Transverse colon (tissue), 4 donors: ENCODE data around the gene RBM44. TPM values are rescaled to one million over a fixed set of nuclear protein-coding genes. Genes with fewer than 3 reads are reported as not detected.
"Not testable (repeated sequence)": the region's sequence is repeated elsewhere in the genome, so short reads cannot be mapped to it uniquely, and the experiment has no call there.

ENCODE experiments used
- DNase-seq: peaks from one replicate; pipeline ENCODE4 v3.0.0-alpha.2; 2019
- H3K27ac ChIP-seq, 4 donors: fragments of 200-600 bp; sonication (generic); 2 replicates each; pipeline ENCODE4 v1.5.1; 2016 to 2018; ENCODE audit warnings: inconsistent platforms in 4 of 4
- H3K27me3 ChIP-seq: fragments of 200-600 bp; sonication (generic); 2 replicates; pipeline ENCODE4 v1.5.1; 2017; ENCODE audit warnings: inconsistent platforms
- H3K36me3 ChIP-seq, 4 donors: fragments of 200-600 bp; sonication (generic); 2 replicates each; pipeline ENCODE4 v1.5.1; 2017 to 2019; ENCODE audit warnings: inconsistent platforms in 4 of 4
- H3K4me1 ChIP-seq, 4 donors: fragments of 200-600 bp; sonication (generic); 2 replicates each; pipeline ENCODE4 v1.5.1; 2017 to 2020; ENCODE audit warnings: inconsistent platforms in 4 of 4
- H3K4me3 ChIP-seq, 4 donors: fragments of 200-600 bp; sonication (generic); 1 replicate in 1 of 4; 2 replicates in 3 of 4; pipeline versions ENCODE4 v1.5.1 to v1.6.1; 2017 to 2019; ENCODE audit warnings: inconsistent platforms in 4 of 4
- H3K9me3 ChIP-seq, 2 donors: fragments of 200-600 bp; sonication (generic); 2 replicates each; pipeline ENCODE4 v1.5.1; 2017 to 2019; ENCODE audit warnings: inconsistent platforms in 2 of 2
- EP300 ChIP-seq: sonication (generic); formaldehyde crosslinking; IDR thresholded peaks from one replicate; pipeline ENCODE4 v1.6.1; 2017; ENCODE audit warnings: antibody characterized with exemption, low read depth
- POLR2A ChIP-seq: fragments of 450-650 bp; IDR thresholded peaks from one replicate; pipeline ENCODE4 v1.6.1; 2016; ENCODE audit warnings: antibody characterized with exemption, mild to moderate bottlenecking, moderate library complexity
- POLR2AphosphoS5 ChIP-seq, 3 donors: sonication (generic); formaldehyde crosslinking; IDR thresholded peaks; one replicate each; pipeline ENCODE4 v1.6.1; 2016; ENCODE audit warnings: antibody characterized with exemption in 3 of 3
- WGBS, 2 donors: methylation state at CpG; one replicate each; pipeline ENCODE4 v1.1.5; 2018; ENCODE audit warnings: low coverage in 1 of 2; 5-methylcytosine and 5-hydroxymethylcytosine counted together
- in situ Hi-C, 4 donors: fragments of 200-750 bp; cut with MboI; loops; one replicate each; pipeline versions ENCODE4 v1.15.0 to v1.15.1; 2017; ENCODE audit warnings: low sequenced_read_pairs in 3 of 4, low pct_ligation_motif_present in 1 of 4, low pct_unique_long_range_greater_than_20kb in 1 of 4
- intact Hi-C: fragments of 100-400 bp; cut with DNase I; formaldehyde crosslinking; loops from one replicate; pipeline ENCODE4 v1.15.1; 2023; ENCODE audit warnings: low total_unique reads
- total RNA-seq, 4 donors: library from RNA; depleted of rRNA; stranded (reverse); fragments of >200 nt; gene quantifications; one replicate each; pipeline ENCODE4 v1.1.0, GENCODE V29; 2016
- TF ChIP-seq, protein P1 (sequence below), 5 experiments: fragments of 200-600 bp in 3 of 5; fragments of 450-650 bp in 2 of 5; sonication (generic) in 3 of 5; IDR thresholded peaks; 1 replicate in 2 of 5; 2 replicates in 3 of 5; pipeline ENCODE4 v1.5.1; 2016 to 2017; ENCODE audit warnings: antibody characterized with exemption in 5 of 5, inconsistent platforms in 3 of 5, mild to moderate bottlenecking in 2 of 5, moderate library complexity in 1 of 5

RBM44 gene, protein sequence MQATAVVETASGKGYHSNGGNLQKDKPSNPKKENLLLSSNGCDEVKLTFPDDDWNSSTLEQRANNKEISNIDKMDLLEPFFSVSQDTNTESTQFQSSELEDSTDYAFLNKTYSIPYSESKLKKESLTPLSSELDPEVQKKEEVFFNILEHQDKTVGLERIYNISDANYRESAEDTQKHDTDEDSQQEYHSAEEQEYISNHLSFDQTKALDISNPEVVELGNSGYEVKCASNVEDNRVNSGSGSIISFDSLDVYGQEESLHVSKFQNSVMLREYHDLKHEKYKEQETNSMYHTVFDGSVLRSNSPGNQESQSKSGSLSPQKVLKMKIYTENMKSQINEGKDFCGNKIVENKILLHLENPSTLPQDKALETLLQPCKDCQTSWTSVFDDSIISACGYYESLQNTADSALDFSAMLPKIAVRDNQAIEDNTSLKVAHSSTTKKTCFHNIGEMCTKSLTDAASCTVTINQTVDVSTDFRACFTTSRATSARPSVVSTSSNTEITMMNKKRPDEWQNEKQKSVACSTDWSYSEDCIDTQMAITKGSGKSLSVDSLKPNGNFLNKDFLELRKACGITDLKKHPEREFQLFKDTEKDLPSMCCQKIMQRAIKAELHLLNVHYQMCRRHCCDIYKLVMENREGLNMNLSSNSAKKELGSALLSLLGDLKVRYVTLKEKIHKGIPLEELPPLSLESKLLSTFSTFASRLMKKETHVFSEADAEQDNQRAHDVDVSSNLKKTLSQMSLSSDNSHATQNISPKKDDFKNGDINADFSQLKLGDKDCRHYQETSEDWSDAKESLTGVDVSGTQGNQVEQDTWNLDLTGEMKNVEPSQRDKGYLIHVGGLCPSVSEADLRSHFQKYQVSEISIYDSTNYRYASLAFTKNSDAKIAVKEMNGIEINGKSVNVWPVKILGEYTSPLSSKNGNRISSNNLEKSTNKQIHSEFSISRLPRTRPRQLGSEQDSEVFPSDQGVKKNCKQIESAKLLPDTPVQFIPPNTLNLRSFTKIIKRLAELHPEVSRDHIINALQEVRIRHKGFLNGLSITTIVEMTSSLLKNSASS
- 1 to 10 TPM in 1 of 4 donors, under 1 TPM in 2, not detected in 1; 0.27 to 1.2 (median 0.95) TPM for total RNA-seq

GRCh38 chr2:237798236-237799059, at the start of gene RBM44:
TSS of gene RBM44 (plus strand) at chr2:237798779. CDS start at chr2:237813610, 14,831 bp downstream.
- intact Hi-C loops (no loop called here), in situ Hi-C loops (no loop called here)
- H3K27me3 ChIP-seq, result no peaks in the 10 kb centered on the region
- H3K4me3 ChIP-seq, result no peak within 1 kb of the TSS
- 84 to 93% methylated on average over 10 to 84 of the region's 84 CpGs for WGBS, 2 donors
- TF ChIP-seq POLR2AphosphoS5 (IDR thresholded peaks at IDR 0.05) (no peak), POLR2A (no peak), EP300 (no peak)
- TF ChIP-seq, protein P1, sequence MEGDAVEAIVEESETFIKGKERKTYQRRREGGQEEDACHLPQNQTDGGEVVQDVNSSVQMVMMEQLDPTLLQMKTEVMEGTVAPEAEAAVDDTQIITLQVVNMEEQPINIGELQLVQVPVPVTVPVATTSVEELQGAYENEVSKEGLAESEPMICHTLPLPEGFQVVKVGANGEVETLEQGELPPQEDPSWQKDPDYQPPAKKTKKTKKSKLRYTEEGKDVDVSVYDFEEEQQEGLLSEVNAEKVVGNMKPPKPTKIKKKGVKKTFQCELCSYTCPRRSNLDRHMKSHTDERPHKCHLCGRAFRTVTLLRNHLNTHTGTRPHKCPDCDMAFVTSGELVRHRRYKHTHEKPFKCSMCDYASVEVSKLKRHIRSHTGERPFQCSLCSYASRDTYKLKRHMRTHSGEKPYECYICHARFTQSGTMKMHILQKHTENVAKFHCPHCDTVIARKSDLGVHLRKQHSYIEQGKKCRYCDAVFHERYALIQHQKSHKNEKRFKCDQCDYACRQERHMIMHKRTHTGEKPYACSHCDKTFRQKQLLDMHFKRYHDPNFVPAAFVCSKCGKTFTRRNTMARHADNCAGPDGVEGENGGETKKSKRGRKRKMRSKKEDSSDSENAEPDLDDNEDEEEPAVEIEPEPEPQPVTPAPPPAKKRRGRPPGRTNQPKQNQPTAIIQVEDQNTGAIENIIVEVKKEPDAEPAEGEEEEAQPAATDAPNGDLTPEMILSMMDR (IDR thresholded peaks at IDR 0.05), result no peak
- DNase-seq, result no peak
- no peaks in the 10 kb centered on the region for H3K9me3 ChIP-seq
- no peak within 1 kb of the TSS for H3K27ac ChIP-seq
- H3K36me3 ChIP-seq, result no peaks in the 10 kb centered on the region
- no peaks in the 10 kb centered on the region for H3K4me1 ChIP-seq

DNA sequence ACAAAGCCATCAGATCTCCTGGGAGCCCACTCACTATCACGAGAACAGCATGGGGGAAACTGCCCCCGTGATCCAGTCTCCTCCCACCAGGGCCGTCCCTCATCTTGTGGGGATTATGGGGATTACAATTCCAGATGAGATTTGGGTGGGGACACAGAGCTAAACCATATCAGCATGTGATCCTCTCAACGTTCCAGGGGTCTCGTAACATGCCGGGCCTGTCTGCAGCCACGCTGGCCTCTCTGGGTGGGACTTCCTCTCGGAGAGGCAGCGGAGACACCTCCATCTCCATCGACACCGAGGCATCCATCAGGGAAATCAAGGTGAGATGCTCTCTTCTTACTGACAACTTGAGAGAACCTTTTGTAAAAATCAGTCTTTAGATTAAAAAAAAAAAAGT, 49.6 kb upstream of the RBM44 start:
- intact Hi-C loops, result loop anchor here (10.0 kb wide), 1 partner anchor 124 kb away; the partner anchor contains the start of gene LRRFIP1
- Histone ChIP-seq H3K4me1 (peaks cover 4 to 15% (median 6%) of the 10 kb centered on the region in 4 donors), H3K36me3 (peaks cover 0 to 34% (median 13%) of the 10 kb centered on the region in 4 donors), H3K4me3 (no peak overlapping the region), H3K27me3 (no peaks in the 10 kb centered on the region), H3K27ac (no peak overlapping the region), H3K9me3 (no peaks in the 10 kb centered on the region)
- 91 to 96% methylated on average over 6 to 11 of the region's 11 CpGs for WGBS, 2 donors
- no peak for DNase-seq
- no peak for TF ChIP-seq EP300
- no peak for TF ChIP-seq POLR2AphosphoS5 (IDR thresholded peaks at IDR 0.05)
- TF ChIP-seq, protein P1 (IDR thresholded peaks at IDR 0.05), result no peak
- TF ChIP-seq POLR2A, result no peak
- in situ Hi-C loops, result loop anchor here in 3 of 4 donors (10.0 to 25.0 kb wide), 4 partner anchors 74 to 244 kb away; partner anchors contain the start of gene RAB17 (in 1 of the 3)

DNA sequence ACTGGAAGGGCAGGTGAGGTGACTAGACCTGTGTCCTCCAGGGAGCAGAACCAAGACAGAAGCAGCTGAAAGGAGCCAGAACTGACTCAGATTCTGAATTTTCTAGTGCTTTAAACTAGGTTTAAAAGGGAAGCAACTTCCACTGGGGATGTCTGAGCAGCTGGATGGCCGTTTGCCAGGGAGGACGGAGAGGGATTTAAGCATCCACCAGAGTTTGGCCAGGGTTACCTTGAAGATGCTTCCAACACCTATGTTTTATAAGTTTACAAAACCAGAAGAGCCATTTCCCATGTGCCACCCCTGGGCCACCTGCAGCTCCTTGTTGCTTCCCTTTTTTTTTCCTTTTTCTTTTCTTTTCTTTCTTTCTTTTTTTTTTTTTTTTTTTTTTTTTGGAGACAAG, 48.6 kb upstream of the RBM44 start:
- DNase-seq, result no peak
- 84% methylated on average over 2 of the region's 2 CpGs; no CpG with 5 or more reads in 1 of the 2 donors for WGBS, 2 donors
- Histone ChIP-seq H3K36me3 (peaks cover 0 to 44% (median 16%) of the 10 kb centered on the region in 4 donors), H3K4me3 (no peak overlapping the region), H3K9me3 (no peaks in the 10 kb centered on the region), H3K27ac (no peak overlapping the region), H3K4me1 (peaks cover 0 to 6% (median under 1%) of the 10 kb centered on the region in 4 donors), H3K27me3 (no peaks in the 10 kb centered on the region)
- in situ Hi-C loops, result loop anchor here (10.0 to 25.0 kb wide), 4 partner anchors 75 to 245 kb away; partner anchors contain the start of gene RAB17 (in 1 of the 4)
- intact Hi-C loops, result loop anchor here (10.0 kb wide), 1 partner anchor 125 kb away; the partner anchor contains the start of gene LRRFIP1
- TF ChIP-seq, protein P1 (IDR thresholded peaks at IDR 0.05), result no peak
- no peak for TF ChIP-seq POLR2A
- no peak for TF ChIP-seq POLR2AphosphoS5 (IDR thresholded peaks at IDR 0.05)
- no peak for TF ChIP-seq EP300

DNA sequence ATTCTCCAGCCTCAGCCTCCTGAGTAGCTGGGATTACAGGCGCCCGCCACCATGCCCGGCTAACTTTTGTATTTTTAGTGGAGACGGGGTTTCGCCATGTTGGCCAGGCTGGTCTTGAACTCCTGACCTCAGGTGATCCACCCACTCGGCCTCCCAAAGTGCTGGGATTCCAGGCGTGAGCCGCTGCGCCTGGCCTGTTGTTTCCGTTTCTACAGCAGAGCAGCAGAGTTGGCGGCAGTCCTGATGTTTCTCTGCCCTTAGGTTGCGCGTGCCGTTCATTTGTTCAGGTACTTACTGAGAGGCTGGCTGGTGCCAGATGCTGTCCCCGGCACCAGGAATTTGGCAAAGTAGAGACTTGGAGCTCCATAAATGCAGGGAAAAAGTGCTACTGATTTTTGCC, 48.1 kb upstream of the RBM44 start:
- WGBS, 2 donors, result 96% methylated on average over 15 of the region's 15 CpGs; no CpG with 5 or more reads in 1 of the 2 donors
- H3K27ac ChIP-seq, intact Hi-C loops: not testable (repeated sequence)

More for the DNA sequence above, 48.1 kb upstream of the RBM44 start:
- not testable (repeated sequence) for H3K4me1 ChIP-seq, H3K4me3 ChIP-seq, H3K27me3 ChIP-seq, H3K9me3 ChIP-seq, DNase-seq
- in situ Hi-C loops, result loop anchor here in 1 of 4 donors (10.0 kb wide), 1 partner anchor 166 kb away; no protein-coding TSS in a partner anchor
- H3K36me3 ChIP-seq, result peaks cover 0 to 49% (median 18%) of the 10 kb centered on the region in 4 donors
